HFF-Myc (cell line): ENCODE measurements around the gene CLMN.

Experiments used
- DNase-seq: peaks from one replicate; pipeline ENCODE4 v3.0.0-alpha.2; 2011; ENCODE audit warnings: low read depth; ENCODE audit errors: extremely low read depth
- H3K4me3 ChIP-seq: replicated peaks from 2 replicates; pipeline ENCODE4 v1.5.1; 2011; ENCODE audit warnings: low read depth, mild to moderate bottlenecking, control low read depth, low read length
- CTCF ChIP-seq: IDR thresholded peaks from 2 replicates; pipeline ENCODE4 v1.5.1; 2012; ENCODE audit warnings: mild to moderate bottlenecking, low read depth, low read length, control low read depth; ENCODE audit errors: missing control alignments

CLMN gene

GRCh38 chr14:95337041-95337595 is 17.4 kb upstream of the CLMN start:
- DNase-seq, result no peak
- H3K4me3 ChIP-seq, result no peak overlapping the region
- no peak for TF ChIP-seq CTCF

GRCh38 chr14:95336192-95336760 is 16.6 kb upstream of the CLMN start:
- TF ChIP-seq CTCF, result no peak
- no peak for DNase-seq

GRCh38 chr14:95335071-95335470 is 15.4 kb upstream of the CLMN start:
- no peak for DNase-seq
- H3K4me3 ChIP-seq, result no peak overlapping the region
- no peak for TF ChIP-seq CTCF

More at GRCh38 chr14:95336192-95336760, 16.6 kb upstream of the CLMN start:
- no peak overlapping the region for H3K4me3 ChIP-seq

GRCh38 chr14:95334044-95334443 is 14.3 kb upstream of the CLMN start:
- no peak overlapping the region for H3K4me3 ChIP-seq
- TF ChIP-seq CTCF, result no peak
- no peak for DNase-seq

- no peak for TF ChIP-seq CTCF
- no peak for DNase-seq
- no peak overlapping the region for H3K4me3 ChIP-seq
Measured at GRCh38 chr14:95332641-95333040, 12.9 kb upstream of the CLMN start.

- H3K4me3 ChIP-seq, result no peak overlapping the region
- DNase-seq, result no peak
- TF ChIP-seq CTCF, result no peak
Measured at GRCh38 chr14:95331708-95332408, 12.2 kb upstream of the CLMN start.
